Fibroblast of lung (primary cell): Measurements from ENCODE around the gene TAS2R46. TPM values are rescaled to one million over a fixed set of nuclear protein-coding genes. Genes with fewer than 3 reads are reported as not detected.

Source experiments
- DNase-seq, 2 donors: peaks; one replicate each; pipeline versions ENCODE4 v3.0.0 to v3.0.0-alpha.2; 2010; ENCODE audit warnings: low read depth in 2 of 2
- H2AFZ ChIP-seq: 2 replicates; pipeline ENCODE4 v1.5.1; 2012; ENCODE audit warnings: low read length, control low read depth, inconsistent platforms
- H3K27ac ChIP-seq: 2 replicates; pipeline ENCODE4 v1.5.1; 2011; ENCODE audit warnings: low read length, control low read depth; ENCODE audit not compliant: insufficient read depth
- H3K27me3 ChIP-seq: 2 replicates; pipeline ENCODE4 v1.5.1; 2011; ENCODE audit warnings: mild to moderate bottlenecking, low read length; ENCODE audit not compliant: control insufficient read depth, insufficient read depth
- H3K36me3 ChIP-seq: 2 replicates; pipeline ENCODE4 v1.5.1; 2011; ENCODE audit warnings: low read length; ENCODE audit not compliant: control insufficient read depth, insufficient read depth
- H3K4me1 ChIP-seq: 2 replicates; pipeline ENCODE4 v1.5.1; 2011; ENCODE audit warnings: low read length; ENCODE audit not compliant: control insufficient read depth, insufficient read depth; ENCODE audit errors: extremely low read depth
- H3K4me2 ChIP-seq: 2 replicates; pipeline ENCODE4 v1.5.1; 2011; ENCODE audit warnings: low read length, control low read depth; ENCODE audit not compliant: insufficient read depth; ENCODE audit errors: extremely low read depth
- H3K4me3 ChIP-seq, 4 experiments: fragments of 200-600 bp in 1 of 4; sonication (generic) in 1 of 4; replicated peaks in 1 of 4; 2 replicates each; pipeline ENCODE4 v1.5.1; 2011 to 2016; ENCODE audit warnings: low read length in 4 of 4, low read depth in 3 of 4, mild to moderate bottlenecking in 3 of 4, control low read depth in 2 of 4, inconsistent platforms in 1 of 4, mixed read lengths in 1 of 4; ENCODE audit not compliant: insufficient read depth in 1 of 4; ENCODE audit errors: control extremely low read depth in 1 of 4
- H3K79me2 ChIP-seq: 2 replicates; pipeline ENCODE4 v1.5.1; 2012; ENCODE audit warnings: mild to moderate bottlenecking, low read length, inconsistent platforms; ENCODE audit not compliant: control insufficient read depth, insufficient read depth
- H3K9ac ChIP-seq: 2 replicates; pipeline ENCODE4 v1.5.1; 2011; ENCODE audit warnings: mild to moderate bottlenecking, low read length, control low read depth; ENCODE audit not compliant: insufficient read depth
- H3K9me3 ChIP-seq: 2 replicates; pipeline ENCODE4 v1.5.1; 2012; ENCODE audit warnings: low read depth, low read length; ENCODE audit not compliant: control insufficient read depth, insufficient read depth
- H4K20me1 ChIP-seq: 2 replicates; pipeline ENCODE4 v1.5.1; 2011; ENCODE audit warnings: low read length; ENCODE audit not compliant: control insufficient read depth, insufficient read depth; ENCODE audit errors: extremely low read depth
- CTCF ChIP-seq, 2 donors: IDR thresholded peaks in 1 of 2; conservative IDR thresholded peaks in 1 of 2; 1 replicate in 1 of 2; 2 replicates in 1 of 2; pipeline ENCODE4 v1.5.1; 2011 to 2012; ENCODE audit warnings: low read length in 2 of 2, control low read depth in 1 of 2, inconsistent platforms in 1 of 2, low read depth in 1 of 2, mild to moderate bottlenecking in 1 of 2
- EZH2 ChIP-seq: IDR thresholded peaks from 2 replicates; pipeline ENCODE4 v1.5.1; 2012; ENCODE audit warnings: low read length, control low read depth, mild to moderate bottlenecking; ENCODE audit errors: missing control alignments
- polyA plus RNA-seq, 2 donors: library from polyadenylated mRNA; depleted of rRNA in 1 of 2; stranded (reverse) in 1 of 2; unstranded in 1 of 2; fragments of >200 nt; gene quantifications; 2 replicates each; pipeline ENCODE4 v1.2.1, GENCODE V29; 2011 to 2012; ENCODE audit warnings: missing spikeins in 1 of 2
- total RNA-seq: library from RNA; depleted of rRNA; stranded (reverse); fragments of >200 nt; gene quantifications from 2 replicates; pipeline ENCODE4 v1.2.1, GENCODE V29; 2014

Gene TAS2R46
- total and polyA plus RNA-seq, 2 donors (not counting 1 experiment from before 2014, with no cell fraction given), result 2.0 TPM; not detected in 1

- H3K27ac ChIP-seq, result no peak overlapping the region
- no peaks in the 10 kb centered on the region for H3K79me2 ChIP-seq
- H3K4me3 ChIP-seq, result no peak overlapping the region
These were observed 9.3 kb upstream of the TAS2R46 start for GRCh38 chr12:11071414-11071813.

DNA sequence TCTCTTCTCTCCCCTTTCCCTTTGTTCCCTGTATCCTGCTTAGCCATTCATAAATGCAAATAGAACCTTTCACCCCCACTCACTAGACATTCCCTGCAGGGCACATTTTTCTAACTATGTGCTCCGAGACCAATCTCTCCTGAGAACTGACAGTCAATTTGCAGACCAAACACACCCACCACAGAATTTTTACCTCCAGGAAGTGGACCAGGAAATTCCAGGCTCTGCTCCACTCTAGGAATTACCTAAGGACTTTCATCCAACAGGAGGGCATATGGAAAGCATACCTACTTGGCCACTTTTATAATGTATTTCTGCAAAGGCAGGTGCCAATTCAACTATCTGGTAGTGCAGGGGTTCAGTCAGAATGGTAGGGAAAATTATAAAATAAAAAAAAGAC, 8.9 kb upstream of the TAS2R46 start:
- no peak for DNase-seq
- Histone ChIP-seq H2AFZ (no peak overlapping the region), H3K4me2 (no peak overlapping the region), H3K4me1 (no peaks in the 10 kb centered on the region), H4K20me1 (no peaks in the 10 kb centered on the region), H3K9ac (no peak overlapping the region), H3K4me3 (no peak overlapping the region), H3K27me3 (no peaks in the 10 kb centered on the region), H3K79me2 (no peaks in the 10 kb centered on the region), H3K9me3 (no peaks in the 10 kb centered on the region), H3K27ac (no peak overlapping the region), H3K36me3 (no peaks in the 10 kb centered on the region)
- TF ChIP-seq EZH2, result no peak
- TF ChIP-seq CTCF (conservative IDR thresholded peaks at IDR 0.05 in 1 of 2, IDR thresholded peaks at IDR 0.05 in 1 of 2; ENCODE audit: low read depth in 1 of 2, low read length in 2 of 2), result no peak

More at GRCh38 chr12:11071414-11071813, 9.3 kb upstream of the TAS2R46 start:
- no peaks in the 10 kb centered on the region for H3K4me1 ChIP-seq
- no peaks in the 10 kb centered on the region for H3K36me3 ChIP-seq
- no peak overlapping the region for H2AFZ ChIP-seq
- TF ChIP-seq CTCF (conservative IDR thresholded peaks at IDR 0.05 in 1 of 2, IDR thresholded peaks at IDR 0.05 in 1 of 2; ENCODE audit: low read depth in 1 of 2, low read length in 2 of 2) (no peak), EZH2 (no peak)
- H3K9ac ChIP-seq, result no peak overlapping the region
- H3K4me2 ChIP-seq, result no peak overlapping the region
- no peaks in the 10 kb centered on the region for H3K9me3 ChIP-seq
- no peaks in the 10 kb centered on the region for H4K20me1 ChIP-seq
- no peak for DNase-seq
- H3K27me3 ChIP-seq, result no peaks in the 10 kb centered on the region

DNA sequence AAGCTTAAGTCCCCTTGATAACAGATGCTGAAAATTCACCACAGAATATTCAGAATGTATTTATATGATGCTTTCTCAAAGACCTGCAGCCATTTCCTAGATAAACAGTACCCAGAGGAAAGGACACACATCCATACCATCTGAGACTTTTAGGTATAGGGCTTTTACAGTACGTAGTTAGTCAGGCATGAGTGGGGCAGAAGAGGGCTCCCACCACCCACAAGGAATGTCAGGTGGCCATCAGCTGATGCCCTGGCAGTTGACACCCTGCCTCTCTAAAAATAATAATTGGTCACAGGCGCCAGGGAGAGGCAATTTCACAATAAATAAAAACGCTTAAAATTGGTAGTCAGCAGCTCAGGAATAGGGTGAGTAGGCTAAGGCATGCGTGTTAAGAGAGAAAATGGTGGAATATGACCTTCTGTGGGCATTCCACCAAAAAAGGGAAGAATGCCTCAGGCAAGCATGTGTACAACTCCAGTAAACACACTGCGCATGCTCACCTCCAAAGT, 7.8 kb upstream of the TAS2R46 start:
- Histone ChIP-seq H3K27ac (no peak overlapping the region), H3K4me3 (no peak overlapping the region), H2AFZ (no peak overlapping the region), H3K4me1 (no peaks in the 10 kb centered on the region), H3K9ac (no peak overlapping the region), H3K9me3 (no peaks in the 10 kb centered on the region), H3K36me3 (no peaks in the 10 kb centered on the region), H3K27me3 (no peaks in the 10 kb centered on the region), H4K20me1 (no peaks in the 10 kb centered on the region), H3K4me2 (no peak overlapping the region), H3K79me2 (no peaks in the 10 kb centered on the region)
- no peak for DNase-seq
- TF ChIP-seq CTCF (conservative IDR thresholded peaks at IDR 0.05 in 1 of 2, IDR thresholded peaks at IDR 0.05 in 1 of 2; ENCODE audit: low read depth in 1 of 2, low read length in 2 of 2), result no peak
- no peak for TF ChIP-seq EZH2
